Mesenchymal stem cell (in vitro differentiated cells and primary cell): ENCODE data around the gene MAPKAP1.

ENCODE experiments used
- DNase-seq: peaks from one replicate; pipeline ENCODE4 v3.0.0-alpha.2; 2013
- H2AFZ ChIP-seq: one replicate; pipeline ENCODE4 v1.6.1; 2013; ENCODE audit warnings: low read depth, mild to moderate bottlenecking, control low read depth, inconsistent platforms, low read length, moderate library complexity
- H2AK5ac ChIP-seq: 2 replicates; pipeline ENCODE4 v1.6.1; 2013; ENCODE audit warnings: low read length, moderate library complexity, mild to moderate bottlenecking, inconsistent platforms; ENCODE audit not compliant: severe bottlenecking
- H2BK120ac ChIP-seq: one replicate; pipeline ENCODE4 v1.6.1; 2013; ENCODE audit warnings: low read depth, mild to moderate bottlenecking, inconsistent platforms, low read length, moderate library complexity
- H2BK12ac ChIP-seq, 2 experiments: one replicate each; pipeline ENCODE4 v1.6.1; 2013; ENCODE audit warnings: inconsistent platforms in 2 of 2, low read length in 2 of 2, mild to moderate bottlenecking in 2 of 2, moderate library complexity in 2 of 2, control low read depth in 1 of 2
- H2BK15ac ChIP-seq: one replicate; pipeline ENCODE4 v1.6.1; 2013; ENCODE audit warnings: mild to moderate bottlenecking, low read depth, inconsistent platforms; ENCODE audit not compliant: poor library complexity, severe bottlenecking
- H2BK5ac ChIP-seq: 2 replicates; pipeline ENCODE4 v1.6.1; 2013; ENCODE audit warnings: low read depth, mild to moderate bottlenecking, low read length, control low read depth, inconsistent platforms; ENCODE audit not compliant: poor library complexity, severe bottlenecking
- H3K14ac ChIP-seq, 2 experiments: one replicate each; pipeline ENCODE4 v1.6.1; 2013; ENCODE audit warnings: inconsistent platforms in 2 of 2, low read length in 2 of 2, control low read depth in 1 of 2, mild to moderate bottlenecking in 1 of 2, moderate library complexity in 1 of 2
- H3K18ac ChIP-seq, 2 experiments: one replicate each; pipeline ENCODE4 v1.6.1; 2013; ENCODE audit warnings: inconsistent platforms in 2 of 2, low read length in 2 of 2, control low read depth in 1 of 2, low read depth in 1 of 2, mild to moderate bottlenecking in 1 of 2
- H3K23ac ChIP-seq, 2 experiments: one replicate each; pipeline ENCODE4 v1.6.1; 2013; ENCODE audit warnings: inconsistent platforms in 2 of 2, low read length in 2 of 2, mild to moderate bottlenecking in 2 of 2, moderate library complexity in 2 of 2, control low read depth in 1 of 2
- H3K27ac ChIP-seq: 2 replicates; pipeline ENCODE4 v1.5.1; 2013; ENCODE audit warnings: mild to moderate bottlenecking, moderate library complexity, low read length, control low read depth, inconsistent platforms; ENCODE audit not compliant: poor library complexity, severe bottlenecking
- H3K27me3 ChIP-seq, 2 experiments: 2 replicates each; pipeline versions ENCODE4 v1.6.1 to v1.7.0; 2013; ENCODE audit warnings: low read length in 2 of 2, mild to moderate bottlenecking in 2 of 2, moderate library complexity in 2 of 2, control low read depth in 1 of 2, inconsistent platforms in 1 of 2; ENCODE audit not compliant: control insufficient read depth in 1 of 2, insufficient read depth in 1 of 2
- H3K36me3 ChIP-seq, 2 experiments: 2 replicates each; pipeline versions ENCODE4 v1.6.1 to v1.7.0; 2013; ENCODE audit warnings: low read length in 2 of 2, control low read depth in 1 of 2, inconsistent platforms in 1 of 2, low read depth in 1 of 2, mild to moderate bottlenecking in 1 of 2; ENCODE audit not compliant: insufficient read depth in 2 of 2, control insufficient read depth in 1 of 2
- H3K4ac ChIP-seq, 2 experiments: one replicate each; pipeline ENCODE4 v1.6.1; 2013; ENCODE audit warnings: inconsistent platforms in 2 of 2, low read length in 2 of 2, mild to moderate bottlenecking in 2 of 2, moderate library complexity in 2 of 2, control low read depth in 1 of 2, low read depth in 1 of 2
- H3K4me1 ChIP-seq: 2 replicates; pipeline ENCODE4 v1.6.1; 2013; ENCODE audit warnings: low read depth, low read length, control low read depth; ENCODE audit not compliant: control insufficient read depth, insufficient read depth
- H3K4me2 ChIP-seq: 2 replicates; pipeline ENCODE4 v1.6.1; 2013; ENCODE audit warnings: low read length, mild to moderate bottlenecking, inconsistent platforms; ENCODE audit not compliant: poor library complexity, severe bottlenecking
- H3K4me3 ChIP-seq, 2 experiments: 2 replicates each; pipeline versions ENCODE4 v1.5.1 to v1.7.0; 2013; ENCODE audit warnings: low read length in 2 of 2, mild to moderate bottlenecking in 2 of 2, control low read depth in 1 of 2, low read depth in 1 of 2; ENCODE audit not compliant: insufficient read depth in 1 of 2
- H3K79me1 ChIP-seq: replicated peaks from 2 replicates; pipeline ENCODE4 v1.6.1; 2013; ENCODE audit warnings: mild to moderate bottlenecking, control low read depth, low read length, inconsistent platforms; ENCODE audit not compliant: poor library complexity, severe bottlenecking
- H3K9ac ChIP-seq: 2 replicates; pipeline ENCODE4 v1.7.0; 2013; ENCODE audit warnings: mild to moderate bottlenecking, low read length, moderate library complexity
- H3K9me3 ChIP-seq: 2 replicates; pipeline ENCODE4 v1.7.0; 2013; ENCODE audit warnings: mild to moderate bottlenecking, low read length; ENCODE audit not compliant: control insufficient read depth
- H4K8ac ChIP-seq: one replicate; pipeline ENCODE4 v1.6.1; 2013; ENCODE audit warnings: inconsistent platforms, mild to moderate bottlenecking, low read length, moderate library complexity
- H4K91ac ChIP-seq: one replicate; pipeline ENCODE4 v1.6.1; 2013; ENCODE audit warnings: mild to moderate bottlenecking, low read length, inconsistent platforms
- WGBS: methylation state at CpG from one replicate; pipeline ENCODE4 v1.1.7; 2013; ENCODE audit warnings: mixed read lengths; 5-methylcytosine and 5-hydroxymethylcytosine counted together

The MAPKAP1 gene

GRCh38 chr9:125648294-125648693 is 58.7 kb downstream of the MAPKAP1 start:
- no peak overlapping the region for H2BK5ac ChIP-seq
- WGBS, result 27% methylated on average over 1 of the region's 1 CpG
- H3K27ac ChIP-seq, result no peak overlapping the region
- H2BK120ac ChIP-seq, result peak overlapping the region; percentile 52
- no peak overlapping the region for H3K4me2 ChIP-seq
- H3K79me1 ChIP-seq, result peaks cover 21% of the 10 kb centered on the region
- DNase-seq, result no peak
- peak overlapping the region; percentile 58 for H2AK5ac ChIP-seq
- no peaks in the 10 kb centered on the region for H3K9me3 ChIP-seq
- H3K27me3 ChIP-seq, result no peaks in the 10 kb centered on the region
- peak overlapping the region; percentile 25 for H3K9ac ChIP-seq
- H2AFZ ChIP-seq, result no peak overlapping the region
- H3K4me3 ChIP-seq, result no peak overlapping the region
- peaks cover 4% of the 10 kb centered on the region for H3K4me1 ChIP-seq
- H3K14ac ChIP-seq, result no peak overlapping the region
- peaks cover 3% of the 10 kb centered on the region in 2 experiments for H3K36me3 ChIP-seq
- no peak overlapping the region for H2BK12ac ChIP-seq
- H3K18ac ChIP-seq, result no peak overlapping the region
- H4K91ac ChIP-seq, result no peak overlapping the region
- no peak overlapping the region for H4K8ac ChIP-seq
- H3K4ac ChIP-seq, result no peak overlapping the region
- H3K23ac ChIP-seq, result no peak overlapping the region
- no peak overlapping the region for H2BK15ac ChIP-seq

GRCh38 chr9:125646621-125647100 is 60.3 kb downstream of the MAPKAP1 start:
- H4K91ac ChIP-seq, result no peak overlapping the region
- H3K4me3 ChIP-seq, result peak overlapping the region in 1 of 2 experiments; percentile 43
- WGBS, result 14% methylated on average over 4 of the region's 6 CpGs
- H3K4me2 ChIP-seq, result no peak overlapping the region
- H3K9me3 ChIP-seq, result no peaks in the 10 kb centered on the region
- no peak overlapping the region for H2BK12ac ChIP-seq
- H3K4me1 ChIP-seq, result peaks cover 4% of the 10 kb centered on the region
- peak overlapping the region; percentile 68 for H3K9ac ChIP-seq
- no peak overlapping the region for H2AK5ac ChIP-seq
- no peak overlapping the region for H3K23ac ChIP-seq
- H4K8ac ChIP-seq, result no peak overlapping the region
- H2AFZ ChIP-seq, result no peak overlapping the region
- DNase-seq, result peak; percentile 44
- no peaks in the 10 kb centered on the region for H3K27me3 ChIP-seq
- no peak overlapping the region for H3K27ac ChIP-seq
- no peak overlapping the region for H2BK15ac ChIP-seq
- H3K4ac ChIP-seq, result no peak overlapping the region
- H3K14ac ChIP-seq, result no peak overlapping the region
- no peak overlapping the region for H2BK120ac ChIP-seq
- H3K36me3 ChIP-seq, result peaks cover 3% of the 10 kb centered on the region in 2 experiments
- H3K18ac ChIP-seq, result no peak overlapping the region
- peaks cover 24% of the 10 kb centered on the region for H3K79me1 ChIP-seq
- no peak overlapping the region for H2BK5ac ChIP-seq

DNA sequence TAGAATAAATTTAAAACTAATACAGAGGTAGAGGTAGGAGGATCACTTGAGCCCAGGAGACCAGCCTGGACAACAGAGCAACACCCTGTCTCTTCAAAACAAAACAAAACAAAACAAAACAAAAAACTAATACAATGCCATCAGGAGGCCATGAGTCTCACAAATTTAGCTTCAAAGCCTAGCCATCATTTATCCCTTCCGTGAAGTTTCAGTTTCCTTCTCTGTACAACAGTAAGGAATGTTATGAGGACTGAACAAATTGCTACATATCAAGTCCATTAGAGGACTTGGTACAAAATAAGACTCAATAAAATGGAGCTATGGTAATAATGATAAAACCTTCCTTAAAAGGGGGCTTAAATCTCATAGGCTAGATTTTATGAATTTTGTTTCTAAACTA is 60.8 kb downstream of the MAPKAP1 start:
- H4K91ac ChIP-seq, result no peak overlapping the region
- H2AFZ ChIP-seq, result no peak overlapping the region
- no peak overlapping the region for H3K18ac ChIP-seq
- H3K36me3 ChIP-seq, result peaks cover 3% of the 10 kb centered on the region in 2 experiments
- H3K4me3 ChIP-seq, result peak overlapping the region in 1 of 2 experiments; percentile 43
- H2AK5ac ChIP-seq, result no peak overlapping the region
- H3K9ac ChIP-seq, result peak overlapping the region; percentile 68
- H4K8ac ChIP-seq, result no peak overlapping the region
- no peak overlapping the region for H3K23ac ChIP-seq
- DNase-seq, result peak; percentile 52
- H2BK12ac ChIP-seq, result no peak overlapping the region
- peaks cover 4% of the 10 kb centered on the region for H3K4me1 ChIP-seq
- H3K9me3 ChIP-seq, result no peaks in the 10 kb centered on the region
- WGBS, result no CpG with 5 or more reads among the region's 1 CpG
- H3K27ac ChIP-seq, result no peak overlapping the region
- H2BK120ac ChIP-seq, result no peak overlapping the region
- no peak overlapping the region for H2BK15ac ChIP-seq
- H3K14ac ChIP-seq, result no peak overlapping the region
- no peak overlapping the region for H2BK5ac ChIP-seq
- peaks cover 23% of the 10 kb centered on the region for H3K79me1 ChIP-seq
- no peak overlapping the region for H3K4me2 ChIP-seq
- H3K27me3 ChIP-seq, result no peaks in the 10 kb centered on the region
- no peak overlapping the region for H3K4ac ChIP-seq

DNA sequence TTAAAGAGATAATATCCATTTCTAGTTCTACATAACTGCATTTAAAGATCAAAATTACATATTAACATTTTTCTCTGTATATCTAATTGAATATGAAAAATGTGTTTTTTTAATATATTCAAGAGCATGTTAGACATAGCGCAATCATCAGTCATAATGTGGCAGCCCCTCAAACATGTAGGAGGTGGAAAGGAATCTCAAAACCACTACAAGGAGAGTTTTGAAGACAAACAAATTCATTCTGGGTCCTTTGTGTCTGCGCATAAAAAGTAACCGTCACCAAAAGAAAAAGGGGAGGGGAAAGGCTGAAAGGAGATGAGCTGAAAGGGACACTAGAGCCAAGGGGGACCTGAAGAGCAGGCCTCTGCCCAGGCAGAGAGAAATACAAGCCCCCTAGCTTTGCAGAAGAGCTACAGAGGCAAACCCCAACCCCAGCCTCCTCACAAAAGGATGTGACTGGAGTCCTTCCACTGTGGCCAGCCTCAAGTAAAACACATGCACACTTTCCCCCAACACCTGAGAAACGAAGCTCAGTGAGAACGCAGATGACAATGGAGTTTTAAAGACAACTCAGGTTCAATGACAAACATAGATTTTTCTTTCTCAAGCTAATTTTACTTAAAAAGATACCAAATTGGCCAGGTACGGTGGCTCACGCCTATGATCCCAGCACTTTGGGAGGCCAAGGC is 62.0 kb downstream of the MAPKAP1 start:
- Histone ChIP-seq H3K27ac (no peak overlapping the region), H3K9ac (no peak overlapping the region), H2BK5ac (no peak overlapping the region), H2AK5ac (no peak overlapping the region), H3K4ac (no peak overlapping the region), H2BK15ac (no peak overlapping the region), H3K14ac (no peak overlapping the region), H2BK12ac (no peak overlapping the region), H3K4me3 (no peak overlapping the region), H3K79me1 (peaks cover 23% of the 10 kb centered on the region), H2BK120ac (no peak overlapping the region), H3K27me3 (no peaks in the 10 kb centered on the region), H3K4me2 (no peak overlapping the region), H3K9me3 (no peaks in the 10 kb centered on the region), H3K23ac (no peak overlapping the region), H2AFZ (no peak overlapping the region), H4K8ac (no peak overlapping the region), H3K18ac (no peak overlapping the region), H4K91ac (no peak overlapping the region), H3K4me1 (peaks cover 4% of the 10 kb centered on the region), H3K36me3 (peaks cover 3% of the 10 kb centered on the region in 2 experiments)
- DNase-seq, result no peak
- WGBS, result 97% methylated on average over 5 of the region's 7 CpGs
